Amniotic epithelial cell (primary cell): Measurements from ENCODE around the gene AP2A1.
"Not testable (repeated sequence)": the region's sequence is repeated elsewhere in the genome, so short reads cannot be mapped to it uniquely, and the experiment has no call there.

ENCODE experiments used
- DNase-seq: peaks from one replicate; pipeline ENCODE4 v3.0.0-alpha.2; 2010; ENCODE audit warnings: low read depth

The AP2A1 gene

DNA sequence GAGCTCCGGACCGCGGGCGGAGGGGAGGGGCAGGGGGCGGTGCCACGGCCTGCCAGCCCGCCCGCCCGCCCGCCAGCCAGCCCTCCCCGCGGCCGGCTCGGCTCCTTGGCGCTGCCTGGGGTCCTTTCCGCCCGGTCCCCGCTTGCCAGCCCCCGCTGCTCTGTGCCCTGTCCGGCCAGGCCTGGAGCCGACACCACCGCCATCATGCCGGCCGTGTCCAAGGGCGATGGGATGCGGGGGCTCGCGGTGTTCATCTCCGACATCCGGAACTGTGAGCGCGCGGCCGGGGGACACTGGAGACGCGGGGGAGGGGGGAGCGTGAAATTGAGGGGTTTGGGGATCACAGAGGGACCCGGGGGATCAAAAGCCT lies at the start of gene AP2A1:
AP2A1 (plus strand) TSS at position 72 of the 370 bp plus-strand sequence; CDS start at position 205, 133 bp downstream.
- DNase-seq = no peak

DNA sequence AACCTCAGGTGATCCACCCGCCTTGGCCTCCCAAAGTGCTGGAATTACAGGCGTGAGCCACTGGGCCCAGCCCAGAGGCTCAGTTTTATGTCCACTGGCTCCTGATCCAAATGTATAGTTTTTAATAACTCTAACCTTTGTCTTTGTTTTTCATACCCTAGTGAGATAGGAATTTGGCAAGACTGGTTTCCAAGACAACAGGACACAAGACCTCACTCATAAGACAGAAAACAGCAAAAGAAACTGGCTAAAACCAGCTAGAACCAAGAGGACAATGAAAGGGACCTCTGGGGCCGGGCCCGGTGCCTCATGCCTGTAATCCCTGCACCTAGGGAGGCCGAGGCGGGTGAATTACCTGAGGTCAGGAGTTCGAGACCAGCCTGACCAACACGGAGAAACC lies 48.3 kb upstream of the AP2A1 start:
- DNase-seq = peak; percentile 25

DNA sequence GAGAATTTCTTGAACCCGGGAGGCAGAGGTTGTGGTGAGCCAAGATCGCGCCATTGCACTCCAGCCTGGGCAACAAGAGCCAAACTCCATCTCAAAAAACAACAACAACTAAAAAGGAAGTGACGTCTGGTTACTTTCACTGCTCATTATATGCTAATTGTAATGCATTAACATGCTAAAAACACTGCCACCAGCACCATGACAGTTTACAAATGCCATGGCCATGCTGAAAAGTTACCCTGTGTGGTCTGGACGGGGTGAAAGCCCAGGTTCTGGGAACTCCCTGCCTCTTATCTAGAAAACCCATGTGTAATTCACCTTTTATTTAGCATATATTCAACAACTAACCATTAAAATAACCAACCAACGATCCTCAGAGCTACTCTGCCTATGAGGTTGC lies 47.8 kb upstream of the AP2A1 start:
- no peak for DNase-seq

GRCh38 chr19:49719420-49719819 lies 47.4 kb upstream of the AP2A1 start:
- DNase-seq = not testable (repeated sequence)

- peak; percentile 34 for DNase-seq
These were observed 39.4 kb upstream of the AP2A1 start for GRCh38 chr19:49727217-49728030.

DNA sequence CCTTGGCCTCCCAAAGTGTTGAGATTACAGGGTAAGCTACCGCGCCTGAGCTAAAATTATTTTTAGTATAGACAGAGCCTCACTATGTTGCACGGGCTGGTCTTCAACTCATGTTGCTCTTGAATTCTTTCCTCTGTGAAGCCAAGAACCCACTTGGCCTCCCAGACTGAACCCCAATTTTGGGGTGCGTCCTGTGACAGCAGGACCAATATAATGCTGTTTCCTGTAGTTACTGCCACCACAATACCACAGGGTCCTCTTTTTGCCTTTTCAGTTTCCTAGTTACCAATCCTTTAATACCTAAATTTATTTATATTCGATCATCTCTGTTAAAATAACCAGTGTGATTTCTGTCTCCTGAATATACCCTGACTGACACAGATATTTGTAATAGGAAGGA lies 36.6 kb upstream of the AP2A1 start:
- no peak for DNase-seq

DNA sequence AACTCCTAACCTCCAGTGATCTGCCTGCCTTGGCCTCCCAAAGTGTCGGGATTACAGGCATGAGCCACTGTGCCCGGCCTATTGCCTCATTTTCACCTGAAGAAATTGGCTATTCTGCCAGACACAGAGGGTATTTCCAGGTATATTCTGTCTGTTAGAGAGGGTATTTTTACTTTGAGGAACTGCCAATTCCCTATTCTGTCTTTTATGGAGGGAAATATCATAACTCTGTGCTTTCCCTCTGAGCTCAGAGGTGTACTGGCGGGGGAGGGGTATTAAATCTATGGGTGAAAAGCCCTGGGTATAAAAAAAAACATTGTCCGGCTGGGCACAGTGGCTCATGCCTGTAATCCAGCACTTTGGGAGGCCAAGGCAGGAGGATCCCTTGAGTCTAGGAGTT lies 28.5 kb upstream of the AP2A1 start:
- DNase-seq = no peak

GRCh38 chr19:49739098-49739497 lies 27.7 kb upstream of the AP2A1 start:
- no peak for DNase-seq

DNA sequence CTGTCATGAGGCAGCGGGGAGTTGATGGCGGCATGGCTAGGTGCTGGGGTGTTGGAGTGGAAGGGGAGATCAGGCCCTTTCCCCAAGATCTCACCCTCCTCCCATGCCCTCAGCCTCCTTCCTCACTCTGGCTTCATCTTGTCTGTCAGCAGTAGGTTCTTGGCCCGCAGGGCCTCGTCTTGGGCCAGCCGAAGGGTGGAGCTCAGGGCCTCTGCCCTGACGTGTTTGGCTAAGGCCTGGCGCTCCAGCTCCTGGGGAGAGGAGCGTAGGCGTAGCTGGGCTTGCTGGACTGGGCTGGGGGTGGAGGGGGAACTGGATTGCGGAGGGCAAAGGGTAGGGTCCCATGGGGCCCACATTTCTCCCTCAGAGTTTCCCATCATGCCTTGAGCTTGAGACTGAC lies 26.9 kb upstream of the AP2A1 start:
- no peak for DNase-seq

DNA sequence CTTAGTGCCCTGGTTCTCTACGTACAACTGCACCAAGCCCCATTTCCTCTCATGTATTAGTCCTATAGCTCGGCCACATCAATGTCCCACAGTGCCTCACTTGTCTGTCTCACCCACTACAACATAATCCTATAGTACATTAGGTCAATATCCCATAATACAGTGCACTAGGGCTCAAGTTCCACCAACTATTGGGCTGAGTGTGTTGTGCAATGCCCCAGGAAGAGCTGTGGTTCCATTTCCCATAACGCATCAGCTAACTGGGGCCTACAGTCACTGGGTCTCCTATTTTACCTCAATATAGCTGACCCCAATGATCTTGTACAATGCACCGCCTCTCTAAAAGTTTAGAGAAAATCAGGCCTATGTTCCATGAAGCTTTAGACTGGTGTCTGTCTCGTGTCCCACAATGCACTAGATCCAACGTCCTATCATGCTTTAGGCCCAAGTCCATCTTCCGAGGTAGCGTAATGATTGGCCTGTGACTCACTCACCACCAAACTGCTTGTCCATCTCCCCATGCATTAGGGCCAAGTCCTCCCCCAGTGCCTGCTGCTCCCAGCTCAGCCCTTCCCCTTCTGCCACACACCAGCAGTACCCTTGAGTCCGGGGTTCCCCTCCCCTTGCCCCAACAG lies 25.5 kb upstream of the AP2A1 start:
- DNase-seq = peak; percentile 46

- no peak for DNase-seq
These were observed 21.8 kb upstream of the AP2A1 start for GRCh38 chr19:49744946-49745381.

DNA sequence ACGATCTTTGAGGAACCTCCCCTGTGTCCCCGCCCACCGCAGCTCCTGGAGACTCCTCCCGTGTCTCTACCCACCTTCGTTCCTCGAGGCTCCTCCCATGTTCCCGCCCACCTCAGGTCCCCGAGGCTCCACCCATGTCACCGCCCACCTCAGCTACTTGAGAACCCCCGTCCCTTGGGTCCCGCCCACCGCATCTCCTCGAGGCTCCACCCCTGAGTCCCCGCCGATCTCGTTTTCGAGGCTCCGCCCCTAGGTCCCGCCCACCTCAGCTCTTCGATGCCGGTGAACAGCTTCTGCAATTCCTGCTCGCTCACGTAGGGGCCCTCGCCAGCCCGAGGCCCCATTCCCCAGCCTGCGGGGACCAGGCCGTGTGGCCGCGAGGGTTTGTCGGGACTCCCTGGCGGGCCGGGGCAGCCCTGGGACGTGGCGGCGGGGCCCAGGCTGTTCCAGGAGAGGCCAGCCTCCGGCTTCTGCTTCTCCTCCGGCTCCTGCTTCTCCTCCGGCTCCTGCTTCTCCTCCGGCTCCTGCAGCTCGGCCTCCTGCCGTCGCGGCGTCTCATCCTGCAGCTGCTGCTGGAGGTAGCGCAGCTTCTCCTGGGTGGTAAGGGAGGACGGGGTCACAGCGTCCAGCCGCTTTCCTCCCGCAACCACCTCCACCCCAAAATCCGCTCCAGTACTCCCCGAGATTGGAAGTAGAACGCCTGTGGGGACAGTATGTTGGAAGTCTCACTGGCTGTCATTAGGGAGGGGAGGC lies 20.4 kb upstream of the AP2A1 start:
- peak; percentile 57 for DNase-seq

DNA sequence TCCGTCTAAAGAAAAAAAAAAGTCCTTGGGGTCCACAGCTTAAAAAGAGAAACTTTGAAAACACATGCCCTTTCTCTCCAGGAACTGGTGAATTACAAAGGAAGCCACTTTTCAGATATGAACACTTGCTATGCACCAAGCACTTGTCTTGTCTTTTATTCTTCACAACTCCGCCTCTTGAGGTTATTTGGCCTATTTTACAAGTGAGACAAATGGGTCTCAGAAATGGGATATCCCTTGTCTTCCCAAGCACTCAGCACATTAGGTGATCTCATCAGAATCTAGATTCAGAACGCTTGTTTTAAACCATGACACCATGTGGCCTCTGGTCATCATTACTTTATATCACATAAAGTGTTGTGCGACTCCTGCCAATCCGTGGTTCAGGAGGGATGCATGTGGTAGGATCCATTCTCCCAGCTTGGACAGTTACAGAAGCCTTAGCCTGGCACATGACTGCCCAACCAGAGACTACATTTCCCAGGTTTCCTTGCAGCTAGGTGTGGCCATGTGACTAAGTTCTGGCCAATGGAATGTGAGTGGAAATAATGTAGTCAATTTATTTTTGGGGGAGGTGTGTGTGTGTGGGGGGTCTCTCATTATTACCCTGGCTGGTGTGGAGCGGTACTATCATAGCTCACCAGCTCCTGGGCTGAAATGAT lies 17.6 kb upstream of the AP2A1 start:
- DNase-seq = peak; percentile 53

GRCh38 chr19:49749771-49750170 lies 17.0 kb upstream of the AP2A1 start:
- no peak for DNase-seq

GRCh38 chr19:49752701-49753100 lies 14.1 kb upstream of the AP2A1 start:
- DNase-seq = no peak

GRCh38 chr19:49755956-49756355 lies 10.8 kb upstream of the AP2A1 start:
- DNase-seq = no peak

DNA sequence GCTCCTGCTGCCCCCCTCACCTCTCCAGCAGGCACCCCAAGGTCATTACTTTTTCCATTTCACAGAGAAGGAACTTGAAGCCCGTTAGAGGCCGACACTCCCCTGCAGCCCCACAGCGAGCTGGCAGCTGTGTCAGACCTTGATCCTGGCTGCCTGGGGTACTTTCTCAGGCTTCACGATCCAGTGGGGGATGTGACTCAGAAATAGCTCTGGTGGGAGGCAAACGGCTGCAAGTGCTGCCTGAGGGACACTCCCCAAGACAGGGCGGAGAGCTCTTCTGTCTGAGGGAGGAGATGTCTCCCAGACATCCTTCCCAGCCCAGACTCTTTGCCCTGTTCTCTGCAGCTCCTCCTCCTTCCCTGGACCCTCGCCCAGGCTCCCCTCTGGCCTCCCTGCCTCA lies 8.5 kb upstream of the AP2A1 start:
- DNase-seq = peak; percentile 79

DNA sequence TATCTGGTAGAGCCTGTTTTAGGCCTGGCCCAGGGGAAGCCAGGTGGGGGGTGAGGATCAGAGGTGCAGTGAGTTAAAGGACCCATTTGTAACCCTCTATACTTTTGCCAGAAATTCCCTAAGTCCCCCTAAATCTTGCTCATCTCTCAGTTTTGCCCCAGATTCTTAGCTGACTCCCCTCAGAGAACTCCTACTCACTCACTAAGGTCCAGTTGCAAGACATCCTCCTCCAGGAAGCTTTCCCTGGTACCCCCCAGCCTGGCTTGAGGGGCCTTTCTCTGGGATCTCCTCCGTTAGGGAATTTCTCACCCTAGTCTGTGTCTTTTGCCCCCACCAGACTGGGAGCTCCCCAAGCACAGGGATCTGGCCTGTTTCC lies 5.6 kb upstream of the AP2A1 start:
- DNase-seq = no peak

- DNase-seq = peak; percentile 58
These were observed 5.0 kb upstream of the AP2A1 start for GRCh38 chr19:49761625-49762311.

DNA sequence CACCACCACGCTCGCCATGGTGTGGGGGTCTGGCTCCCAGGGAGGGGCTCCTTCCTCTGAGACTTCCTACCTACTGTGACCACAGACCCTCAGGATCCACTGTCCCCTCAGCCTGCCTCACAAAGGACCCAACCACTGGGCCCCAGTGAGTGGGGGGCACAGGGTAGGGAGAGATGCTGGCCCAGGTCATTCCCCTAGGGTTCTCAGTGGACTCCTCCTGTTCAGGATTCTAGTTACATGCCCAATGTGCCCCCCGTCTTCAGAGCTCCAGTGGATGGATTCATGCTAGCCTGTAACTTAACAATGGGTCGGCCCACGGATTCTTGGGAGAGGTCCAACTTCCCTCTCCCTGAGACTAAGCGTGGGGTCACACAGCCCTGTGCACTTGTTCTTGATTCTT lies 3.6 kb upstream of the AP2A1 start, which contains the start of gene TSKS:
TSKS (minus strand) TSS at position 77 of the 400 bp plus-strand sequence; CDS start at position 18, 59 bp downstream.
- DNase-seq = no peak

GRCh38 chr19:49764341-49764740 lies 2.5 kb upstream of the AP2A1 start:
- no peak for DNase-seq
